Suprapubic skin (tissue), 4 donors: ENCODE results near the gene CNTN1.

Source experiments
- CTCF ChIP-seq, 2 donors: fragments of 200-600 bp in 1 of 2; fragments of 450-650 bp in 1 of 2; sonication (generic) in 1 of 2; IDR thresholded peaks; one replicate each; pipeline ENCODE4 v1.5.1; 2016 to 2019; ENCODE audit warnings: antibody characterized with exemption in 2 of 2, mild to moderate bottlenecking in 1 of 2, moderate library complexity in 1 of 2
- EP300 ChIP-seq: sonication (generic); formaldehyde crosslinking; IDR thresholded peaks from one replicate; pipeline ENCODE4 v1.6.1; 2017; ENCODE audit warnings: antibody characterized with exemption
- POLR2A ChIP-seq, 2 donors: fragments of 450-650 bp; IDR thresholded peaks; one replicate each; pipeline ENCODE4 v1.6.1; 2017; ENCODE audit warnings: antibody characterized with exemption in 2 of 2, mild to moderate bottlenecking in 2 of 2, moderate library complexity in 2 of 2
- POLR2AphosphoS5 ChIP-seq, 3 donors: sonication (generic); formaldehyde crosslinking; IDR thresholded peaks; one replicate each; pipeline ENCODE4 v1.6.1; 2017; ENCODE audit warnings: antibody characterized with exemption in 3 of 3

GRCh38 chr12:40762072-40762471 lies 69.8 kb downstream of the CNTN1 start:
- no peak for TF ChIP-seq CTCF (IDR thresholded peaks at IDR 0.05)
- no peak for TF ChIP-seq POLR2A (IDR thresholded peaks at IDR 0.05)
- no peak for TF ChIP-seq POLR2AphosphoS5 (IDR thresholded peaks at IDR 0.05)
- TF ChIP-seq EP300: no peak
